ENCODE data around the gene MAP4K4. TPM values are rescaled to one million over a fixed set of nuclear protein-coding genes. Genes with fewer than 3 reads are reported as not detected.

Gene MAP4K4
- total RNA-seq, 1 experiment from 2014 or later, result 132 TPM

GRCh38 chr2:101892377-101892776 lies 194.9 kb downstream of the MAP4K4 start:
- Histone ChIP-seq H3K27ac (ENCODE audit: insufficient read length, low read depth, low read length) (no peak overlapping the region), H4K91ac (ENCODE audit: insufficient read length, low read depth, low read length) (no peak overlapping the region), H3K4me1 (ENCODE audit: insufficient read depth, low read length) (peaks cover 9% of the 10 kb centered on the region; the same call in 1 of the 2 replicates), H2AFZ (ENCODE audit: low read length) (no peak overlapping the region), H3K9me3 (ENCODE audit: control insufficient read depth, low read depth, low read length) (no peaks in the 10 kb centered on the region), H2BK12ac (ENCODE audit: insufficient read length, low read depth, low read length) (no peak overlapping the region), H3K14ac (ENCODE audit: insufficient read depth, low read length) (no peak overlapping the region), H4K20me1 (ENCODE audit: control insufficient read depth, insufficient read depth, insufficient read length) (no peaks in the 10 kb centered on the region), H3T11ph (ENCODE audit: low read length) (no peak overlapping the region), H3K56ac (ENCODE audit: insufficient read length, low read depth, low read length) (no peak overlapping the region), H3K4ac (ENCODE audit: low read depth, low read length) (no peak overlapping the region), H2BK15ac (ENCODE audit: low read depth, low read length) (no peak overlapping the region), H4K8ac (replicated peaks; ENCODE audit: insufficient read length, low read depth, low read length) (no peak overlapping the region), H3K18ac (ENCODE audit: insufficient read length, low read depth, low read length) (no peak overlapping the region), H3K9ac (ENCODE audit: extremely low read depth, insufficient read length, low read length) (no peak overlapping the region), H3K79me1 (ENCODE audit: insufficient read depth, low read depth, low read length, poor library complexity, severe bottlenecking) (no peaks in the 10 kb centered on the region), H3K4me2 (ENCODE audit: insufficient read depth, insufficient read length, low read length) (no peak overlapping the region), H3K23me2 (ENCODE audit: insufficient read length, low read depth, low read length, poor library complexity, severe bottlenecking) (no peaks in the 10 kb centered on the region), H3K79me2 (ENCODE audit: insufficient read depth, low read length) (no peaks in the 10 kb centered on the region), H2BK120ac (ENCODE audit: low read depth, low read length, poor library complexity, severe bottlenecking) (no peak overlapping the region), H3K27me3 (ENCODE audit: insufficient read depth, low read length) (no peaks in the 10 kb centered on the region), H4K5ac (ENCODE audit: insufficient read length, low read depth, low read length) (no peak overlapping the region), H3K23ac (ENCODE audit: insufficient read length, low read depth, low read length) (no peak overlapping the region), H2AK5ac (ENCODE audit: insufficient read length, low read length) (no peak overlapping the region), H2BK5ac (ENCODE audit: insufficient read length, low read length) (no peak overlapping the region), H2BK20ac (ENCODE audit: low read depth, low read length, poor library complexity, severe bottlenecking) (no peak overlapping the region)
- H3K9me3 Mint-ChIP-seq, result no peaks in the 10 kb centered on the region
- peaks cover 32 to 39% of the 10 kb centered on the region in 2 experiments for H3K4me1 Mint-ChIP-seq
- TF ChIP-seq, protein P1, sequence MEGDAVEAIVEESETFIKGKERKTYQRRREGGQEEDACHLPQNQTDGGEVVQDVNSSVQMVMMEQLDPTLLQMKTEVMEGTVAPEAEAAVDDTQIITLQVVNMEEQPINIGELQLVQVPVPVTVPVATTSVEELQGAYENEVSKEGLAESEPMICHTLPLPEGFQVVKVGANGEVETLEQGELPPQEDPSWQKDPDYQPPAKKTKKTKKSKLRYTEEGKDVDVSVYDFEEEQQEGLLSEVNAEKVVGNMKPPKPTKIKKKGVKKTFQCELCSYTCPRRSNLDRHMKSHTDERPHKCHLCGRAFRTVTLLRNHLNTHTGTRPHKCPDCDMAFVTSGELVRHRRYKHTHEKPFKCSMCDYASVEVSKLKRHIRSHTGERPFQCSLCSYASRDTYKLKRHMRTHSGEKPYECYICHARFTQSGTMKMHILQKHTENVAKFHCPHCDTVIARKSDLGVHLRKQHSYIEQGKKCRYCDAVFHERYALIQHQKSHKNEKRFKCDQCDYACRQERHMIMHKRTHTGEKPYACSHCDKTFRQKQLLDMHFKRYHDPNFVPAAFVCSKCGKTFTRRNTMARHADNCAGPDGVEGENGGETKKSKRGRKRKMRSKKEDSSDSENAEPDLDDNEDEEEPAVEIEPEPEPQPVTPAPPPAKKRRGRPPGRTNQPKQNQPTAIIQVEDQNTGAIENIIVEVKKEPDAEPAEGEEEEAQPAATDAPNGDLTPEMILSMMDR (conservative IDR thresholded peaks at IDR 0.05), result no peak
- H3K4me3 Mint-ChIP-seq, result no peak overlapping the region
- no CpG with 5 or more reads among the region's 3 CpGs for WGBS (ENCODE audit: extremely low coverage, insufficient read length, low lambda C conversion rate)
- H3K36me3 Mint-ChIP-seq (ENCODE audit: insufficient read depth in 1 of 3, low read depth in 3 of 3), result peaks cover 49 to 61% (median 51%) of the 10 kb centered on the region in 3 experiments
- H3K27ac Mint-ChIP-seq, result peak overlapping the region in 1 of 3 experiments; percentile 38; a peak in 3 of 7 replicates
- no peaks in the 10 kb centered on the region for H3K27me3 Mint-ChIP-seq (ENCODE audit: low read depth)
- no peak for DNase-seq

All from H9 (cell line).